Kidney epithelial cell (primary cell): ENCODE results near the gene WBP1L. TPM values are rescaled to one million over a fixed set of nuclear protein-coding genes. Genes with fewer than 3 reads are reported as not detected.

ENCODE experiments used
- DNase-seq: peaks from one replicate; pipeline ENCODE4 v3.0.0-alpha.2; 2010; ENCODE audit warnings: low read depth
- H3K27me3 ChIP-seq: 2 replicates; pipeline ENCODE4 v1.6.0; 2011; ENCODE audit warnings: low read length; ENCODE audit not compliant: control insufficient read depth, insufficient read depth
- H3K36me3 ChIP-seq: 2 replicates; pipeline ENCODE4 v1.5.1; 2011; ENCODE audit warnings: low read length; ENCODE audit not compliant: control insufficient read depth, insufficient read depth
- H3K4me3 ChIP-seq: 2 replicates; pipeline ENCODE4 v1.5.1; 2011; ENCODE audit warnings: low read depth, mild to moderate bottlenecking, control low read depth, low read length
- CTCF ChIP-seq: IDR thresholded peaks from 2 replicates; pipeline ENCODE4 v1.5.1; 2011; ENCODE audit warnings: mild to moderate bottlenecking, moderate library complexity, low read length, control low read depth, inconsistent platforms; ENCODE audit not compliant: insufficient read depth, poor library complexity, severe bottlenecking
- total RNA-seq: library from RNA; depleted of rRNA; stranded (reverse); fragments of >200 nt; gene quantifications from 2 replicates; pipeline ENCODE4 v1.2.3, GENCODE V29; 2015

WBP1L gene
- total RNA-seq, 1 donor from 2014 or later, result 67.1 TPM

DNA sequence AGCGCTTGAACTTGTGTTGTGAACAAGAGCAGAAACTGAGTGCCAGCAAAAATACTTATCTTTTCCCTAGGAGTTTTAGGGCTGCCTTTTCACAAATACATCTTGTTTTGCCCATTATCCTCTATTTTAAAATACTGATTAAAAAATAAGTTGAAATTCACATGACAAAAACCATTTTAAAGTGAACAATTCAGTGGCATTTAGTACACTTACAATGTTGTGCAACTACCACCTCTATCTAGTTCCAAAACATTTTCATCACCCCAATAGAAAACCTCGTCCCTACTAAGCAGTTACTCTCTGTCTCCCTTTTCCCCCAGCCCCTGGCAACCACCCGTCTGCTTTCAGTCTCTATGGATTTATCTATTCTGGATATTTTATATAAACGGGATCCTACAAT lies 1.4 kb downstream of the WBP1L start:
- H3K4me3 ChIP-seq, result peak overlapping the region; percentile 85
- no peaks in the 10 kb centered on the region for H3K36me3 ChIP-seq
- no peaks in the 10 kb centered on the region for H3K27me3 ChIP-seq
- TF ChIP-seq CTCF, result no peak
- no peak for DNase-seq

DNA sequence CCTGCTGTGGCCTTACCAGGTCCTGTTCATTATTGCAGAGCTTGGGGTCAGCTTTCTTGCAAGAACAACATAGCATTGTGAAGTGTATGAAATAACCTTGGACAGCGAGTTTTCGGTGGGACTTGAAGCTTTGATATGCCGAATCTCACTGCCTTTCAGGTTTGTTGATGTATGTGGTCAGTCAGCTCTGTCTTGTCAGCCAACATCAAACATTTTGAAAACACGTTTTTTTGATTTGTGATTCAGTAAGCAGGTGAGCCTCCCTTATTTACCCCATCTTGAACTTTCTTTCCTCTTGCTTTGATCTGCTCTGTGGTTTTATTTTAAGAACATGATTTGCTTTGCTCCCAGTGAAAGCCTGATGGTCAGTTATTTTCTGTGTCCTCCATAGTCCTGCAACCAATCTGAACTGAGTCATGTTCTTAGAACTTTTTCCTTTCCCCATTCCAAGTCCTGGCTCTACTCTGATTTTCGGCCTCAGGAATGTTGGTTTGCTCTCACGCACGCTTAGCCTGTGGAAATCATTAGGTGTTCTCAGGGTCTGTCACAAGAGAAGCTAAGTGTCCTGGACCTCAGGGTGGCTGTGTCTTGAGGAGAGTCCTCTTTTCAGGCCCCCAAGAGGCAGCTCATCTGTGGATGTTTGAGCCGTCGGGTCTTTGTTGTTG lies 8.7 kb downstream of the WBP1L start:
- no peaks in the 10 kb centered on the region for H3K36me3 ChIP-seq
- DNase-seq, result no peak
- TF ChIP-seq CTCF, result no peak
- H3K27me3 ChIP-seq, result no peaks in the 10 kb centered on the region
- no peak overlapping the region for H3K4me3 ChIP-seq

GRCh38 chr10:102752934-102753664 lies 9.4 kb downstream of the WBP1L start:
- H3K4me3 ChIP-seq, result no peak overlapping the region
- DNase-seq, result no peak
- TF ChIP-seq CTCF, result peak; percentile 65

DNA sequence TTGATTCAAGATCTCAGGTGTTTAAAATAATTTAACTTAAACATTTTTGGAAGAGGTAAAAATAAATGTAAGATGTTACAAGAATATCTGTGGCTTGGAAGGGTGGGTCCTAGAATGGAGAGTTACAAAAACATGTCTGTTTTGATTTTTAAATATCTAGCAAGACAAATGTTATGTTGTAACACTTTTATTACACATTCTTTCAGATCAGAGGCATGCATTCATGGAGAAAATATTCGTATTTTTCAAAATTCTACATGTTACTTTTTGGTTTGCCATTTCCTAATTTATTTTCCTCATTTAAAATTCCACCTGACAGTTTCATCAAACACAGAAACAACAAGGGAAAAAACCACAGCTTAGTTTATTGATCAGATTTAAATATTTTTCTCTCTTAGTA lies 10.0 kb downstream of the WBP1L start:
- no peak for TF ChIP-seq CTCF
- H3K36me3 ChIP-seq, result no peaks in the 10 kb centered on the region
- H3K4me3 ChIP-seq, result no peak overlapping the region
- H3K27me3 ChIP-seq, result no peaks in the 10 kb centered on the region
- no peak for DNase-seq

More at GRCh38 chr10:102752934-102753664, 9.4 kb downstream of the WBP1L start:
- Histone ChIP-seq H3K36me3 (no peaks in the 10 kb centered on the region), H3K27me3 (no peaks in the 10 kb centered on the region)

- no peaks in the 10 kb centered on the region for H3K27me3 ChIP-seq
- H3K4me3 ChIP-seq, result no peak overlapping the region
- no peak for DNase-seq
- TF ChIP-seq CTCF, result no peak
- no peaks in the 10 kb centered on the region for H3K36me3 ChIP-seq
Measured at GRCh38 chr10:102757323-102757722, 13.6 kb downstream of the WBP1L start.
